Left lung (tissue), 10 donors: ENCODE results near the gene CMTM1. TPM values are rescaled to one million over a fixed set of nuclear protein-coding genes. Genes with fewer than 3 reads are reported as not detected.

Experiments
- ATAC-seq: fragments of 200-7000 bp; cut with Tn5 transposase; one replicate; pipeline ENCODE4 v1.9.1; 2020; ENCODE audit warnings: moderate library complexity
- DNase-seq, 4 donors: peaks; one replicate each; pipeline ENCODE4 v3.0.0-alpha.2; 2013 to 2020
- H3K27ac ChIP-seq, 2 donors: fragments of 200-600 bp; sonication (generic) in 1 of 2; one replicate each; pipeline versions ENCODE4 v1.5.0 to v1.8.0; 2020 to 2021
- H3K27me3 ChIP-seq, 2 donors: fragments of 200-600 bp; sonication (generic) in 1 of 2; one replicate each; pipeline versions ENCODE4 v1.5.0 to v1.8.0; 2020 to 2021
- H3K36me3 ChIP-seq, 2 donors: fragments of 200-600 bp; sonication (generic) in 1 of 2; one replicate each; pipeline versions ENCODE4 v1.5.0 to v1.8.0; 2020 to 2021
- H3K4me1 ChIP-seq, 2 donors: fragments of 200-600 bp; one replicate each; pipeline ENCODE4 v1.8.0; 2021
- H3K4me3 ChIP-seq, 2 donors: fragments of 200-600 bp; sonication (generic) in 1 of 2; one replicate each; pipeline versions ENCODE4 v1.5.0 to v1.8.0; 2020 to 2021; ENCODE audit warnings: mild to moderate bottlenecking in 1 of 2
- H3K9me3 ChIP-seq, 2 donors: fragments of 200-600 bp; sonication (generic) in 1 of 2; one replicate each; pipeline versions ENCODE4 v1.5.0 to v1.8.0; 2020 to 2021
- CTCF ChIP-seq, 2 donors: fragments of 200-600 bp; sonication (generic) in 1 of 2; IDR thresholded peaks; one replicate each; pipeline versions ENCODE4 v1.5.0 to v1.8.0; 2021; ENCODE audit warnings: antibody characterized with exemption in 2 of 2
- intact Hi-C, 2 donors: fragments of 100-400 bp; cut with DNase I; formaldehyde crosslinking; loops; one replicate each; pipeline versions ENCODE4 v1.11.2 to v1.14.2; 2022
- polyA plus RNA-seq, 6 donors: library from polyadenylated mRNA; unstranded; fragments of 120-200 nt; gene quantifications; one replicate each; pipeline ENCODE4 v1.2.1, GENCODE V29; 2013; ENCODE audit not compliant: insufficient read length in 6 of 6
- total RNA-seq, 2 donors: library from RNA; stranded (reverse); fragmentation: NEBNext Ultra II Directional; extraction: Animal tissue kit (Norgen Biotek cat#: 25700); gene quantifications; one replicate each; pipeline ENCODE4 v1.2.1, GENCODE V29; 2021
- donor health status: DM: no; HTN: yes; CAD: no.
- donor health status: DM: no; HTN: no; CAD: no.

CMTM1 gene
- total and polyA plus RNA-seq, 8 donors = 5.7 to 10.1 (median 9.5) TPM

- DNase-seq = peak in 1 of 4 donors; percentile 13
- TF ChIP-seq CTCF (IDR thresholded peaks at IDR 0.05) = no peak
- ATAC-seq = peak; percentile 2
- peaks cover 0 to 12% of the 10 kb centered on the region in 2 donors for H3K36me3 ChIP-seq
- peak overlapping the region; percentile 77 to 91 for H3K4me3 ChIP-seq
- H3K27me3 ChIP-seq = no peaks in the 10 kb centered on the region
- no peaks in the 10 kb centered on the region for H3K9me3 ChIP-seq
- intact Hi-C loops = no loop called here
- peak overlapping the region; percentile 96 to 98 for H3K27ac ChIP-seq
- peaks cover 24 to 88% of the 10 kb centered on the region in 2 donors for H3K4me1 ChIP-seq
Measured at GRCh38 chr16:66553223-66553622, 13.0 kb upstream of the CMTM1 start.

- no peak for TF ChIP-seq CTCF (IDR thresholded peaks at IDR 0.05)
- H3K4me3 ChIP-seq = peak overlapping the region in 1 of 2 donors; percentile 91
- peaks cover 24 to 82% of the 10 kb centered on the region in 2 donors for H3K4me1 ChIP-seq
- no peaks in the 10 kb centered on the region for H3K9me3 ChIP-seq
- no peaks in the 10 kb centered on the region for H3K27me3 ChIP-seq
- DNase-seq (no peak), ATAC-seq (no peak)
- H3K36me3 ChIP-seq = peaks cover 0 to 20% of the 10 kb centered on the region in 2 donors
- peak overlapping the region in 1 of 2 donors; percentile 98 for H3K27ac ChIP-seq
- intact Hi-C loops = no loop called here
Measured at GRCh38 chr16:66554021-66554420, 12.2 kb upstream of the CMTM1 start.

GRCh38 chr16:66554495-66554894, 11.7 kb upstream of the CMTM1 start:
- peak overlapping the region in 1 of 2 donors; percentile 98 for H3K27ac ChIP-seq
- no peak for ATAC-seq

GRCh38 chr16:66560107-66560506, 6.1 kb upstream of the CMTM1 start:
- Histone ChIP-seq H3K36me3 (peaks cover 0 to 61% of the 10 kb centered on the region in 2 donors), H3K27ac (no peak overlapping the region), H3K27me3 (no peaks in the 10 kb centered on the region), H3K4me3 (no peak overlapping the region), H3K9me3 (no peaks in the 10 kb centered on the region), H3K4me1 (peaks cover 0 to 48% of the 10 kb centered on the region in 2 donors)
- intact Hi-C loops = no loop called here
- ATAC-seq (no peak), DNase-seq (no peak)
- TF ChIP-seq CTCF (IDR thresholded peaks at IDR 0.05) = no peak

More at GRCh38 chr16:66554495-66554894, 11.7 kb upstream of the CMTM1 start:
- Histone ChIP-seq H3K36me3 (peaks cover 0 to 25% of the 10 kb centered on the region in 2 donors), H3K4me1 (peaks cover 24 to 77% of the 10 kb centered on the region in 2 donors), H3K9me3 (no peaks in the 10 kb centered on the region), H3K4me3 (peak overlapping the region in 1 of 2 donors; percentile 91), H3K27me3 (no peaks in the 10 kb centered on the region)
- TF ChIP-seq CTCF (IDR thresholded peaks at IDR 0.05) = no peak
- no peak for DNase-seq
- intact Hi-C loops = no loop called here

- intact Hi-C loops = no loop called here
- no peak for DNase-seq
- peaks cover 0 to 75% of the 10 kb centered on the region in 2 donors for H3K36me3 ChIP-seq
- no peaks in the 10 kb centered on the region for H3K9me3 ChIP-seq
- TF ChIP-seq CTCF (IDR thresholded peaks at IDR 0.05) = no peak
- peaks cover 0 to 34% of the 10 kb centered on the region in 2 donors for H3K4me1 ChIP-seq
- H3K27me3 ChIP-seq = no peaks in the 10 kb centered on the region
- H3K27ac ChIP-seq = peak overlapping the region in 1 of 2 donors; percentile 33
- H3K4me3 ChIP-seq = no peak overlapping the region
- ATAC-seq = no peak
Measured at GRCh38 chr16:66561381-66562080, 4.7 kb upstream of the CMTM1 start.
